MM.1S (cell line): ENCODE results near the gene PLA2G2D.

Experiments
- DNase-seq: peaks from one replicate; pipeline ENCODE4 v3.0.0-alpha.2; 2015
- H2AFZ ChIP-seq: fragments of 300-600 bp; sonication (generic); 2 replicates; pipeline ENCODE4 v1.6.0; 2016; ENCODE audit warnings: antibody characterized with exemption, low read length
- H3F3A ChIP-seq: fragments of 300-600 bp; sonication (generic); 2 replicates; pipeline ENCODE4 v1.6.1; 2016; ENCODE audit warnings: mild to moderate bottlenecking, antibody characterized with exemption, low read length, moderate library complexity, mixed read lengths; ENCODE audit not compliant: insufficient read depth
- H3K27ac ChIP-seq: fragments of 300-600 bp; sonication (generic); 2 replicates; pipeline ENCODE4 v1.5.1; 2016; ENCODE audit warnings: mild to moderate bottlenecking, low read length
- H3K27me3 ChIP-seq: fragments of 300-600 bp; sonication (generic); replicated peaks from 2 replicates; pipeline ENCODE4 v1.6.0; 2016; ENCODE audit warnings: low read length; ENCODE audit not compliant: insufficient read depth
- H3K36me3 ChIP-seq: fragments of 300-600 bp; sonication (generic); replicated peaks from 2 replicates; pipeline ENCODE4 v1.6.1; 2016; ENCODE audit warnings: mild to moderate bottlenecking, low read length, mixed read lengths; ENCODE audit not compliant: insufficient read depth
- H3K4me1 ChIP-seq: fragments of 300-600 bp; sonication (generic); 2 replicates; pipeline ENCODE4 v1.6.1; 2016; ENCODE audit warnings: low read length, mixed read lengths
- H3K4me2 ChIP-seq: fragments of 300-600 bp; sonication (generic); 2 replicates; pipeline ENCODE4 v1.6.0; 2016; ENCODE audit warnings: low read depth, low read length
- H3K4me3 ChIP-seq: fragments of 300-600 bp; sonication (generic); 2 replicates; pipeline ENCODE4 v1.5.1; 2016; ENCODE audit warnings: low read length, mixed read lengths
- H3K79me2 ChIP-seq: fragments of 300-600 bp; sonication (generic); 2 replicates; pipeline ENCODE4 v1.6.1; 2016; ENCODE audit warnings: mixed run types, low read length, mixed read lengths
- H3K9ac ChIP-seq: fragments of 300-600 bp; sonication (generic); 2 replicates; pipeline ENCODE4 v1.6.1; 2016; ENCODE audit warnings: low read length, mixed read lengths
- H3K9me2 ChIP-seq: fragments of 300-600 bp; sonication (generic); replicated peaks from 2 replicates; pipeline ENCODE4 v1.6.1; 2016; ENCODE audit warnings: mild to moderate bottlenecking, low read length, mixed read lengths; ENCODE audit not compliant: insufficient read depth
- H3K9me3 ChIP-seq: fragments of 300-600 bp; sonication (generic); replicated peaks from 2 replicates; pipeline ENCODE4 v1.6.1; 2016; ENCODE audit warnings: mild to moderate bottlenecking, low read length, mixed read lengths; ENCODE audit not compliant: insufficient read depth
- H4K20me1 ChIP-seq: fragments of 300-600 bp; sonication (generic); 2 replicates; pipeline ENCODE4 v1.6.1; 2016; ENCODE audit warnings: mild to moderate bottlenecking, low read length, moderate library complexity, mixed read lengths; ENCODE audit not compliant: insufficient read depth
- CTCF ChIP-seq: fragments of 300-600 bp; sonication (generic); IDR thresholded peaks from 2 replicates; pipeline ENCODE4 v1.5.1; 2016; ENCODE audit warnings: antibody characterized with exemption, low read length, mixed read lengths
- EZH2 ChIP-seq: fragments of 300-600 bp; sonication (generic); optimal IDR thresholded peaks from 2 replicates; pipeline ENCODE3; 2017; ENCODE audit warnings: low read depth, mild to moderate bottlenecking, antibody characterized with exemption, low read length, mixed read lengths
- EZH2phosphoT487 ChIP-seq: fragments of 300-600 bp; sonication (generic); IDR thresholded peaks from 2 replicates; pipeline ENCODE4 v1.6.1; 2018; ENCODE audit warnings: antibody characterized with exemption, low read length

The PLA2G2D gene

DNA sequence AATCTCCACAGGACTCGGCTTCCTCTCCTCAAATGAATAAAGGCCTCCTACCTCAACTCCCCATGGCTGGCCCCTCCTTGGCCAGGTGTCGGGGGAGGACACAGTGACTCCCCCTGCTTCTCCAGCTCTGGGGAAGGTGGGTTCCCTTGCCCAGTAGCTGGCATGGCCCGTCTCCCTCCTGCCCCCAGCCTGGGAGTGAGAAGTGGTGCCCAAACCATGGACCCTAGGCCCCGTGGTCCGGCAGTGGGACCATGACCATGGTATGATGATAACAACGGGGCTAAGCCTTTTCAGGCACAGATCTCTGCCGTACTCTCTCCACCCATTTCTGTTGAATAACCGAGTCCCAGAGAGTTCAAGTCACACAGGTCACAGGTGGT, 31.0 kb upstream of the PLA2G2D start:
- Histone ChIP-seq H3K9me2 (no peaks in the 10 kb centered on the region), H3K79me2 (no peaks in the 10 kb centered on the region), H3K9me3 (no peaks in the 10 kb centered on the region), H3F3A (no peaks in the 10 kb centered on the region), H4K20me1 (no peaks in the 10 kb centered on the region), H3K9ac (no peak overlapping the region), H3K27ac (no peak overlapping the region), H3K4me1 (no peaks in the 10 kb centered on the region), H2AFZ (no peak overlapping the region), H3K27me3 (peaks cover 21% of the 10 kb centered on the region), H3K36me3 (no peaks in the 10 kb centered on the region), H3K4me2 (no peak overlapping the region), H3K4me3 (no peak overlapping the region)
- no peak for DNase-seq
- TF ChIP-seq EZH2phosphoT487, result no peak
- TF ChIP-seq CTCF, result no peak
- no peak for TF ChIP-seq EZH2

DNA sequence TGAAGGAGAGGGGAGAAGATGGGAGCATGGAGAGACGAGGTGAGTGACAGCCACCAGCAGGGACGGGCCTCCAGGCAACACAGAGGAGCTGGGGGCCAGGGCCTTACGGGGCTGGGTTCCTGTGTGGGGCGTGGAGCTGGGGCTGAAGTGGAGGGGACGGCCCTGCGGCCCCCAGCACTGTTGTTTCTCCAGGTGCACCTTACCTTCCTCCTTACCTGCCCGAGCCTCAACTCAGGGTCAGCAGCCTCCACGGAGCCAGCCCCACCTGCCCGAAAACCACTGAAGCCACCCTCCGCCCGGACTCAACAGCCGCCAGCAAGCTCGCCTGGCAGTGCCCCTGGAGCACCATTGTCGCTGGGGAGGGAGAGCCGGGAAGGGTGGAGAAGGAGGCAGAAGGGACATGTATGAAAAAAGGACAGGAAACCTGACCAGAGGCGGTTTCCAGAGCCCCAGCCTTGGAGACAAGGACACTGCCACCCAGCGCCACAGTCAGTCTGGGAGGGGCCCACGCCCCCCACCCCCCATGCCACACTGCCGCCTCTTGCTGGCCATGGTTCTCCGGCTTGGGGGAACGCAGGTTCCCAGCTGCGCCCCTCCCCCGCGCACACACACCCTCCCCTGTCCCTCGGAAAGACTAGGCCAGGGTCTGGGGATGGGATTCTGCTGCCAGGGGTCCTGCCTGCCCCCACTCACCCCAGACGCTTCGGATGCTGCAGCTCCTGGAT, 30.4 kb upstream of the PLA2G2D start:
- DNase-seq, result no peak
- no peaks in the 10 kb centered on the region for H3F3A ChIP-seq

DNA sequence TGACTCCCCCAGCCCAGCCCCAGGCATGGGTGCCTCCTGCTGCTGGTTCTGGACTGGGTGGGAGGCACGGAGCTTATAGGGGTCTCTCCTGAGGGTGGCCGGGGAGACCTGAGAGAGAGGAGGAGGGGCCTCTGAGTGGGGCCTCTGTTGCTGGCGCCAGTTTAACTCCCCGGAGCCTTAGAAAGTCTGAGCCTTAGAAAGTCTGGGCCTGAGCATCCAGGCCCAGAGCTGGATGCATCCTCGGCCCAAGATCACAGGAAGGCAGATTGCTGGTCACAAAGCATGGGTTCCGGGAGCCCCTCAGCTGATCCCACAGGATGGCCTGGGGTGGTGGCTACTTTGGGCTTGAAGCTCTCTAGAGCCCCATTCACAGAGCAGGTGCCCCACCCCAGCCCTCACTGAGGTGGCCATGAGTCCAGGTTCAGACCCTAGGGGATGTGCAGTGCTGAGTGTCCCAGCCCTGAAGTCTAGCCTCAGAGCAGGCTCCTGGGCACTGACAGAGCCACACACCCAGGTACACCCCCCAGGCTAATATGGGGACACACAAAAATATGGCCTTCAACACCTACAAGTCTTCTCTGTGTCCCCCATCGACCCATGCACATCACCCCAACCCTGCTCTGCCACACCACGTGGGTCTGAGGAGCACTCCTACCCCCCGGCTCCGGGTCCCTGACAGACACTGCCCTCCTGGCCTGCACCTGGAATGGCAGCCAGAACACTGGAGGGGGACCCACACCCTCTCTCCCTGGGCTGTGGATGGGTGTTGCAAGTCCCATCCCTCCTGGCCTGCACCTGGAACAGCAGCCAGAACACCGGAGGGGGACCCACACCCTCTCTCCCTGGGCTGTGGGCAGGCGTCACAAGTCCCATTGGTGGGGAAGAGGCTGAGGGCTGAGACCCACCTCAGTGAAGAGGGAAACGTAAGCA, 29.5 kb upstream of the PLA2G2D start:
- H3K27ac ChIP-seq, result no peak overlapping the region
- no peaks in the 10 kb centered on the region for H3K36me3 ChIP-seq
- no peaks in the 10 kb centered on the region for H3K9me2 ChIP-seq
- H3K4me1 ChIP-seq, result no peaks in the 10 kb centered on the region
- H3K4me2 ChIP-seq, result no peak overlapping the region
- DNase-seq, result no peak
- H2AFZ ChIP-seq, result no peak overlapping the region
- H3K9ac ChIP-seq, result no peak overlapping the region
- no peaks in the 10 kb centered on the region for H4K20me1 ChIP-seq
- no peaks in the 10 kb centered on the region for H3F3A ChIP-seq
- H3K9me3 ChIP-seq, result no peaks in the 10 kb centered on the region
- no peak overlapping the region for H3K4me3 ChIP-seq
- TF ChIP-seq CTCF (no peak), EZH2phosphoT487 (no peak), EZH2 (no peak)
- H3K79me2 ChIP-seq, result no peaks in the 10 kb centered on the region
- peaks cover 21% of the 10 kb centered on the region for H3K27me3 ChIP-seq

More for the DNA sequence above, 30.4 kb upstream of the PLA2G2D start:
- Histone ChIP-seq H3K4me1 (no peaks in the 10 kb centered on the region), H4K20me1 (no peaks in the 10 kb centered on the region), H3K4me2 (no peak overlapping the region), H3K36me3 (no peaks in the 10 kb centered on the region), H3K9me2 (no peaks in the 10 kb centered on the region), H3K79me2 (no peaks in the 10 kb centered on the region), H3K9me3 (no peaks in the 10 kb centered on the region), H3K9ac (no peak overlapping the region), H3K27ac (no peak overlapping the region), H3K4me3 (no peak overlapping the region), H2AFZ (no peak overlapping the region), H3K27me3 (peaks cover 21% of the 10 kb centered on the region)
- no peak for TF ChIP-seq CTCF
- no peak for TF ChIP-seq EZH2phosphoT487
